Stimulated activated CD4-positive, alpha-beta T cell treated with anti-CD3 and anti-CD28 coated beads, Interleukin-15, amount 100 ng/mL, for 1 hour (primary cell): ENCODE results near the gene HOXD4.

Source experiments
- DNase-seq, 2 donors: peaks; one replicate each; pipeline ENCODE4 v3.0.0-alpha.2; 2020; ENCODE audit warnings: low read depth in 1 of 2, low spot score in 1 of 2

HOXD4 gene

GRCh38 chr2:176170602-176171305 lies 19.4 kb downstream of the HOXD4 start:
- no peak for DNase-seq

GRCh38 chr2:176171351-176172006 lies 20.1 kb downstream of the HOXD4 start:
- no peak for DNase-seq

- DNase-seq: no peak
Observed at GRCh38 chr2:176172007-176172894, 20.9 kb downstream of the HOXD4 start.

- no peak for DNase-seq
Observed at GRCh38 chr2:176172895-176173566, 21.7 kb downstream of the HOXD4 start.

- DNase-seq: no peak
Observed at GRCh38 chr2:176173567-176174381, 22.4 kb downstream of the HOXD4 start.

GRCh38 chr2:176174382-176174823 lies 23.1 kb downstream of the HOXD4 start:
- DNase-seq: no peak

GRCh38 chr2:176174824-176175708 lies 23.7 kb downstream of the HOXD4 start:
- no peak for DNase-seq

GRCh38 chr2:176175709-176176607 lies 24.6 kb downstream of the HOXD4 start:
- no peak for DNase-seq

GRCh38 chr2:176177580-176178037 lies 26.3 kb downstream of the HOXD4 start:
- no peak for DNase-seq

GRCh38 chr2:176178038-176178756 lies 26.8 kb downstream of the HOXD4 start:
- DNase-seq: no peak

GRCh38 chr2:176178757-176179295 lies 27.5 kb downstream of the HOXD4 start:
- DNase-seq: no peak

GRCh38 chr2:176181551-176181950 lies 30.2 kb downstream of the HOXD4 start:
- DNase-seq: no peak

GRCh38 chr2:176182671-176183070 lies 31.3 kb downstream of the HOXD4 start:
- no peak for DNase-seq

- DNase-seq: no peak
Observed at GRCh38 chr2:176184749-176185148, 33.4 kb downstream of the HOXD4 start.

GRCh38 chr2:176186024-176186423 lies 34.7 kb downstream of the HOXD4 start:
- DNase-seq: no peak

- no peak for DNase-seq
Observed at GRCh38 chr2:176187200-176187898, 36.0 kb downstream of the HOXD4 start.
